Measurements from ENCODE around the gene TFPI. TPM values are rescaled to one million over a fixed set of nuclear protein-coding genes. Genes with fewer than 3 reads are reported as not detected.

The TFPI gene
- total and polyA plus RNA-seq, 2 of the 8 experiments (the other 6 are each of a cell fraction or from before 2014, with no cell fraction given), result 2.0 to 7.1 TPM

DNA sequence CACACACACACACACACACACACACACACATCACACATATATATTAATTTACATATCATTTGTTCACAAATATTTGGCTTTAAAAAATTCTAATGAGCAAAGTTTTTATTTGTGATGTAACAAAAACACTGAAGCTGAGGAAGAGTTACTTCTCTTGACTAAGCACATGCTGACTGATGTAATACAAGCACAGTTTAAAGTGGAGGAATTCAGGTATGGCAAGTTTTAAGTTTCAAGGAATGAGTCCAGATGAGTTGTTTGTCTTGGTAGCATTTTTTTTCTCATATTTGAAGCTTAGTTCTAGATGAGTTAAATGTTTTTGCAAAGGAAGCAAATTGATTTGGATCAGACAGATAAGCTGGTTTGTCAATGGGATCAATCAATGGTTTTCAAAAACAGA, 86.0 kb downstream of the TFPI start:
- H3K4me2 ChIP-seq (ENCODE audit: insufficient read depth in 1 of 2, low read depth in 2 of 2, low read length in 2 of 2), result no peak overlapping the region
- H3K27ac ChIP-seq (ENCODE audit: low read depth, low read length), result no peak overlapping the region
- FAIRE-seq (no peak), DNase-seq (ENCODE audit: low read depth in 1 of 2, low spot score in 2 of 2) (no peak)
- no peaks in the 10 kb centered on the region for H4K20me1 ChIP-seq (replicated peaks in 1 of 2; ENCODE audit: control insufficient read depth in 1 of 2, insufficient read depth in 2 of 2, low read length in 2 of 2)
- 0 out of 2 replicates have a peak overlapping the region, but pooled peaks have one; percentile 48 for H2AFZ ChIP-seq (ENCODE audit: low read length)
- no peak overlapping the region for H2BK20ac ChIP-seq (ENCODE audit: low read length)
- H2BK120ac ChIP-seq (replicated peaks; ENCODE audit: low read depth, low read length), result no peak overlapping the region
- ChIA-PET POLR2A (ENCODE audit: partially characterized antibody) (no interaction called here), CTCF (ENCODE audit: partially characterized antibody) (interaction anchor here (0.9 kb wide), 1 partner anchor 191 kb away, joined by 3 read pairs; no protein-coding TSS in a partner anchor)
- no peak overlapping the region for H3K4me3 ChIP-seq (ENCODE audit: extremely low read depth in 1 of 4, insufficient read depth in 2 of 4, low read depth in 3 of 4, low read length in 4 of 4)
- H3K9ac ChIP-seq (replicated peaks in 1 of 4; ENCODE audit: extremely low read depth in 1 of 4, low read depth in 3 of 4, low read length in 3 of 4), result no peak overlapping the region
- no peaks in the 10 kb centered on the region for H3K9me3 ChIP-seq (ENCODE audit: insufficient read depth in 2 of 2, low read depth in 1 of 2, low read length in 1 of 2)
- H3K4me1 ChIP-seq (replicated peaks in 1 of 4; ENCODE audit: control insufficient read depth in 3 of 4, insufficient read depth in 4 of 4, low read length in 3 of 4), result no peaks in the 10 kb centered on the region
- no peak overlapping the region for H2BK5ac ChIP-seq (ENCODE audit: low read depth, low read length)
- no peak overlapping the region for H3K56ac ChIP-seq (replicated peaks; ENCODE audit: insufficient read length, low read depth, low read length)
- no peaks in the 10 kb centered on the region for H3K79me2 ChIP-seq (ENCODE audit: control insufficient read depth in 1 of 2, insufficient read depth in 2 of 2, low read length in 2 of 2)
- H2BK12ac ChIP-seq (ENCODE audit: low read depth, low read length), result no peak overlapping the region
- H2BK15ac ChIP-seq (ENCODE audit: low read length), result no peak overlapping the region
- H4K5ac ChIP-seq (ENCODE audit: insufficient read length, low read depth, low read length), result no peak overlapping the region
- H3K79me1 ChIP-seq (ENCODE audit: low read depth, low read length), result no peaks in the 10 kb centered on the region
- H4K8ac ChIP-seq (ENCODE audit: extremely low read depth, insufficient read depth, low read length), result no peak overlapping the region
- H3K36me3 ChIP-seq (ENCODE audit: control insufficient read depth in 2 of 4, insufficient read depth in 4 of 4, low read length in 3 of 4), result no peaks in the 10 kb centered on the region
- H4K91ac ChIP-seq (replicated peaks; ENCODE audit: insufficient read length, low read length), result no peak overlapping the region
- H3K23ac ChIP-seq (ENCODE audit: insufficient read length), result no peak overlapping the region
- H2AK5ac ChIP-seq (ENCODE audit: low read depth, low read length), result no peak overlapping the region
- H3K18ac ChIP-seq (ENCODE audit: extremely low read depth, low read length), result no peak overlapping the region
- no peak overlapping the region for H3K14ac ChIP-seq (ENCODE audit: insufficient read length)
- H3K27me3 ChIP-seq (replicated peaks in 1 of 4; ENCODE audit: control insufficient read depth in 3 of 4, extremely low read depth in 1 of 4, insufficient read depth in 3 of 4, low read length in 3 of 4), result no peaks in the 10 kb centered on the region
- H3K4ac ChIP-seq (replicated peaks; ENCODE audit: insufficient read length, low read depth, low read length), result no peak overlapping the region
- no peaks in the 10 kb centered on the region for H3K23me2 ChIP-seq (ENCODE audit: low read depth, low read length)
- TF ChIP-seq SAP30 (IDR thresholded peaks at IDR 0.05; ENCODE audit: insufficient read depth, insufficient replicate concordance, low read length) (no peak), PHF8 (conservative IDR thresholded peaks at IDR 0.05; ENCODE audit: low read depth, low read length) (no peak), EP300 (IDR thresholded peaks at IDR 0.05; ENCODE audit: borderline replicate concordance in 1 of 2, low read depth in 2 of 2, low read length in 2 of 2) (no peak), BRCA1 (IDR thresholded peaks at IDR 0.05; ENCODE audit: low read depth, low read length) (no peak), POLR2AphosphoS5 (IDR thresholded peaks at IDR 0.05; ENCODE audit: low read depth, low read length) (no peak), JUN (IDR thresholded peaks at IDR 0.05; ENCODE audit: low read depth, low read length) (no peak), NANOG (IDR thresholded peaks at IDR 0.05; ENCODE audit: insufficient read depth, low read depth, low read length, poor library complexity, severe bottlenecking) (no peak), BACH1 (IDR thresholded peaks at IDR 0.05; ENCODE audit: low read length) (no peak), SIX5 (IDR thresholded peaks at IDR 0.05; ENCODE audit: low read depth, low read length) (no peak), RFX5 (IDR thresholded peaks at IDR 0.05; ENCODE audit: borderline replicate concordance, low read depth, low read length) (no peak), HDAC6 (IDR thresholded peaks at IDR 0.05; ENCODE audit: low read depth, low read length) (no peak)
- TF ChIP-seq, protein P1, sequence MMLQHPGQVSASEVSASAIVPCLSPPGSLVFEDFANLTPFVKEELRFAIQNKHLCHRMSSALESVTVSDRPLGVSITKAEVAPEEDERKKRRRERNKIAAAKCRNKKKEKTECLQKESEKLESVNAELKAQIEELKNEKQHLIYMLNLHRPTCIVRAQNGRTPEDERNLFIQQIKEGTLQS (IDR thresholded peaks at IDR 0.05; ENCODE audit: insufficient read depth, low read depth, low read length), result no peak
- TF ChIP-seq, protein P2, sequence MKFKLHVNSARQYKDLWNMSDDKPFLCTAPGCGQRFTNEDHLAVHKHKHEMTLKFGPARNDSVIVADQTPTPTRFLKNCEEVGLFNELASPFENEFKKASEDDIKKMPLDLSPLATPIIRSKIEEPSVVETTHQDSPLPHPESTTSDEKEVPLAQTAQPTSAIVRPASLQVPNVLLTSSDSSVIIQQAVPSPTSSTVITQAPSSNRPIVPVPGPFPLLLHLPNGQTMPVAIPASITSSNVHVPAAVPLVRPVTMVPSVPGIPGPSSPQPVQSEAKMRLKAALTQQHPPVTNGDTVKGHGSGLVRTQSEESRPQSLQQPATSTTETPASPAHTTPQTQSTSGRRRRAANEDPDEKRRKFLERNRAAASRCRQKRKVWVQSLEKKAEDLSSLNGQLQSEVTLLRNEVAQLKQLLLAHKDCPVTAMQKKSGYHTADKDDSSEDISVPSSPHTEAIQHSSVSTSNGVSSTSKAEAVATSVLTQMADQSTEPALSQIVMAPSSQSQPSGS (IDR thresholded peaks at IDR 0.05; ENCODE audit: low read length), result no peak
